Measurements from ENCODE around the gene CASZ1. TPM values are rescaled to one million over a fixed set of nuclear protein-coding genes. Genes with fewer than 3 reads are reported as not detected.

CASZ1 gene
- total RNA-seq, 2 experiments from 2014 or later = 1.7 to 2.0 TPM

DNA sequence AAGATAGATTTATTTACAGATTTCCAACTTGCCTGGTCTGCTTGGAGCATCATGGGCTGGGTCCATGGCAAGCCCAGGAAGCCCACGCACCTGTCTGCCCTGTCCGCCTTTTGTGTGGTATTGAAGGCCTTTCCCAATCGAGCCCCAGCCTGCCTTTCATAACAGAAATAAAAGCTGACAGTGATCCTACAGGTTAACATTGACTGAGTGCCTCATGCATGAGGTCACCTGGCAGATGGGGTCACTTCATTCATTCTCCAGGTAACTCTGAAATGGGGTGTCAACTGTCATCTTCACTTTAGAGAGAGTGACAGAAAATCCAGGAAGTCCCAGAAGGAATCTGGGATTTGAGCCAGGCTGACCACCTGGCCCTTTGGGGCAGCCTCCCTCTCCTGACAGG is 36.3 kb upstream of the CASZ1 start:
- Mint-ChIP-seq H3K36me3 (ENCODE audit: low read depth) (no peaks in the 10 kb centered on the region), H3K9me3 (no peaks in the 10 kb centered on the region), H3K4me3 (no peak overlapping the region), H3K27ac (no peak overlapping the region), H3K27me3 (ENCODE audit: low read depth) (peaks cover 31% of the 10 kb centered on the region), H3K4me1 (ENCODE audit: low read depth) (peaks cover 1% of the 10 kb centered on the region)
- DNase-seq = no peak
- CTCF ChIA-PET = interaction anchor here (1.1 kb wide), 1 partner anchor 9 kb away, joined by 3 read pairs; no protein-coding TSS in a partner anchor
- intact Hi-C loops (cut with micrococcal nuclease) = no loop called here

GRCh38 chr1:10830961-10831668 is 34.7 kb upstream of the CASZ1 start:
- H3K4me1 Mint-ChIP-seq (ENCODE audit: low read depth) = no peaks in the 10 kb centered on the region
- no peak for DNase-seq
- CTCF ChIA-PET = no interaction called here
- H3K36me3 Mint-ChIP-seq (ENCODE audit: low read depth) = no peaks in the 10 kb centered on the region
- no peaks in the 10 kb centered on the region for H3K9me3 Mint-ChIP-seq
- H3K4me3 Mint-ChIP-seq = no peak overlapping the region
- H3K27ac Mint-ChIP-seq = no peak overlapping the region
- intact Hi-C loops (cut with micrococcal nuclease) = no loop called here
- H3K27me3 Mint-ChIP-seq (ENCODE audit: low read depth) = peaks cover 26% of the 10 kb centered on the region

DNA sequence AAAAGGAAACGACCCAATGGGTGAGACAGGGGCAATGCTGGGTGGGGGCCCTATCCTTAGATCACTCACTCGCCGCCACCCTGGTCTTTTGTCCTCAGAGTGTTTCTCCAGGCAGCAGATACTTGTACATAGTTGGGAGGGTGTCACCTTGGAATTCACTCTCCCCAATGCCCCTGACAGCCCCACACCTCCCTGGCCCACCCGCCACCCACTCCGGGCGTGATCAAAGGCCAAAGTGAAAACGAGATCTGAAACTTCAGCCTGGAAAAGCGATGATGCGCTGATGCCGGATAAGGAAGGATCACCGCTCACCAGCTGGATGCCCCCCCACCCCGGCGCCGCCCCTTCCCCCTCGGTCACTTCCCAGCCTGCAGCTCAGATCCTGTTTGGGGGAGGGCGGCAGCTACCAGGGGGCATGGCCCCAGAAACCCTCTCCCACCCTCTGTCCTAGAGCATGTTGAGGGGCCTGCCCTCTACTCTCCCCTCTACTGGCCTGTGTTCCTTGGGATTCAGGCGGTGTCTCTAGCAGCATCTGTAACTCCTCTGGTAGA is 33.6 kb upstream of the CASZ1 start:
- Mint-ChIP-seq H3K4me1 (ENCODE audit: low read depth) (no peaks in the 10 kb centered on the region), H3K36me3 (ENCODE audit: low read depth) (no peaks in the 10 kb centered on the region), H3K27me3 (ENCODE audit: low read depth) (peaks cover 22% of the 10 kb centered on the region), H3K9me3 (no peaks in the 10 kb centered on the region), H3K27ac (no peak overlapping the region), H3K4me3 (no peak overlapping the region)
- CTCF ChIA-PET = no interaction called here
- DNase-seq = no peak
- intact Hi-C loops (cut with micrococcal nuclease) = no loop called here

DNA sequence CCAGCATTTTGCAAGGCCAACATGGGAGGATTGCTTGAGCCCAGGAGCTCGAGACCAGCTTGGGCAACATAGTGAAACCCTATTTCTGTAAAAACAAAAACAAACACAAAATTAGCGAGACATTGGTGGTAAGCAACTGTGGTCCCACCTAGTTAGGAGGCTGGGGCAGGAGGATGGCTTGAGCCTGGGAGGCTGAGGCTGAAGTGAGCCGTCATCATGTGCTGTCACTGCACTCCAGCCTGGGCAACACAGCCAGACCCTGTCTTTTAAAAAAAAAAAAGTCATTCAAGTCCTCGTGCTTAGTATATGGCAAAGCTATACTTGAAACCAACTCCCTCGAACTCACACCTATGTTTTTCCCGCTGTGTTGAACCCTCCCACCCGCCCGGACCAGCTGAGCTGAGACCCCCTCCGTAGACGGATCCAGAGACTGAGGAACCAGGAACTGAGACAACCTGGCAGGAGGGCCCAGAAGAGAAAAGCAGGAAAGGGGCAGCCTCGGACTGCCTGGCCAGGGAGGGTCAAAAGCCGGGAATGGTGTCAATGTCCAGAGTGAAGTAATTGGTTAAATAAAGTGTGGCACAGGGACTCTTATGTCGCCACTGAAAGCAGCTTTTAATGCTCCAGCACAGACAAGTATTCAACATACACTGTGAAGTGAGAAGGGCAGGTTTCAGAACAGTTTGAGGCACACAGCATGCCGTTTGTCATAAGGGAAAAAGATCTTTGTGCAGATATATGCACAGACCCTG is 32.8 kb upstream of the CASZ1 start:
- no peak overlapping the region for H3K4me3 Mint-ChIP-seq
- intact Hi-C loops (cut with micrococcal nuclease) = no loop called here
- H3K9me3 Mint-ChIP-seq = no peaks in the 10 kb centered on the region
- H3K4me1 Mint-ChIP-seq (ENCODE audit: low read depth) = no peaks in the 10 kb centered on the region
- DNase-seq = no peak
- no peaks in the 10 kb centered on the region for H3K36me3 Mint-ChIP-seq (ENCODE audit: low read depth)
- CTCF ChIA-PET = no interaction called here
- H3K27me3 Mint-ChIP-seq (ENCODE audit: low read depth) = peaks cover 16% of the 10 kb centered on the region
- H3K27ac Mint-ChIP-seq = no peak overlapping the region

DNA sequence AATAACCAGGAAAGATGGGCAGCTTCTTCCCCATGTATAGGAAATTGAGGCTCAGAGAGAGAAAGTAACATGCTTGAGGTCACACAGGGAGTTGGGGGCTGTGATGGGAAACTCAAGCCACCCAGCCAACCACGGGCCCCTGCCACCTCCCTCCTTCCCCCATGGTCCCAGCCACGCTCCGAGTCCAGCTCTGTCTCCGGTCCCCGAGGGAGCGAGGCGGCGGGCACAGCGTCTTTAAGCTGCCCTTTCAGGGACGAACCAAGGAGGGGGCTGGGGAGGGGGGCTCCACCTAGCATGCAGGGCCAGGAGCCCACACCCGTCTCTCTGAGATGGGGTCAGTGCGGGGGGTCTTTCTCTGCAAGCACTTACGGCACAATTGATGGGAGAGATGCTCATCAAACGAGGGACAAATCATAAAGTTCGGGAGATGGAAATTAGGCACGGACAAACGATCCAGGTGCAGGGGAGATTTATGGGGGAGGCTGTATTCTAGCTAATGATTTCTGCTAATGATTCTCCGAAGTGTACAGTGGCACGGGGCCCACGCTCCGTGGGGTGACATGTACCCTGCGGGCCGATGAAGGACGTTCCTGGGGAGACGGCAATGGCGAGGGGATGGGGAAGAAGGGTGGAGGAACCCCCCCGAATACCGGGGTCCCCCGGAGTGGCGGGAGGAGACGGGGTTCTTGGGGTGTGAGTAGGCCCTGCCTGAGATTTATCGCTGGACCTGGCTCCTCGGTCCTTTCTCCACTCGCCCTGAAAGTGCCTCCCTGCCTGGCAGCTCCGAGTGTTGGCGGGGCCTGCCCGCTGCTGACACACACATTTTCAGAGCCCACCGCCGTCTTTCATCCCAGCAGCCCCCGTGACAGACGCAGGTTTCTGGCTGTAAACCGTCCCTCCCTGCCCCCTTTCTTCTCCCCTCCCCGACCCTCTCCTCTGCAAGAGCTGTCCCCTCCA is 31.2 kb upstream of the CASZ1 start:
- Mint-ChIP-seq H3K27me3 (ENCODE audit: low read depth) (peaks cover 11% of the 10 kb centered on the region), H3K36me3 (ENCODE audit: low read depth) (no peaks in the 10 kb centered on the region), H3K9me3 (no peaks in the 10 kb centered on the region), H3K27ac (no peak overlapping the region), H3K4me1 (ENCODE audit: low read depth) (no peaks in the 10 kb centered on the region), H3K4me3 (no peak overlapping the region)
- no peak for DNase-seq
- intact Hi-C loops (cut with micrococcal nuclease) = no loop called here
- CTCF ChIA-PET = no interaction called here

GRCh38 chr1:10825592-10825991 is 29.1 kb upstream of the CASZ1 start:
- no peaks in the 10 kb centered on the region for H3K4me1 Mint-ChIP-seq (ENCODE audit: low read depth)
- intact Hi-C loops (cut with micrococcal nuclease) = no loop called here
- H3K9me3 Mint-ChIP-seq = no peaks in the 10 kb centered on the region
- no peak overlapping the region for H3K27ac Mint-ChIP-seq
- no peaks in the 10 kb centered on the region for H3K36me3 Mint-ChIP-seq (ENCODE audit: low read depth)
- H3K27me3 Mint-ChIP-seq (ENCODE audit: low read depth) = peaks cover 11% of the 10 kb centered on the region
- no peak for DNase-seq
- CTCF ChIA-PET = no interaction called here
- H3K4me3 Mint-ChIP-seq = no peak overlapping the region

- Mint-ChIP-seq H3K27me3 (ENCODE audit: low read depth) (peaks cover 11% of the 10 kb centered on the region), H3K36me3 (ENCODE audit: low read depth) (no peaks in the 10 kb centered on the region), H3K4me3 (no peak overlapping the region), H3K4me1 (ENCODE audit: low read depth) (no peaks in the 10 kb centered on the region), H3K27ac (no peak overlapping the region), H3K9me3 (no peaks in the 10 kb centered on the region)
- CTCF ChIA-PET = no interaction called here
- intact Hi-C loops (cut with micrococcal nuclease) = no loop called here
- no peak for DNase-seq
These were observed 28.5 kb upstream of the CASZ1 start for GRCh38 chr1:10824821-10825540.

- H3K27ac Mint-ChIP-seq = no peak overlapping the region
- no peaks in the 10 kb centered on the region for H3K36me3 Mint-ChIP-seq (ENCODE audit: low read depth)
- no peaks in the 10 kb centered on the region for H3K9me3 Mint-ChIP-seq
- H3K27me3 Mint-ChIP-seq (ENCODE audit: low read depth) = peaks cover 4% of the 10 kb centered on the region
- H3K4me3 Mint-ChIP-seq = no peak overlapping the region
- intact Hi-C loops (cut with micrococcal nuclease) = no loop called here
- no peaks in the 10 kb centered on the region for H3K4me1 Mint-ChIP-seq (ENCODE audit: low read depth)
- CTCF ChIA-PET = interaction anchor here (1.5 kb wide), 1 partner anchor 10 kb away, joined by 3 read pairs; no protein-coding TSS in a partner anchor
- DNase-seq = no peak
These were observed 26.6 kb upstream of the CASZ1 start for GRCh38 chr1:10823000-10823401.

GRCh38 chr1:10821388-10821787 is 24.9 kb upstream of the CASZ1 start:
- Mint-ChIP-seq H3K27ac (no peak overlapping the region), H3K36me3 (ENCODE audit: low read depth) (no peaks in the 10 kb centered on the region), H3K4me1 (ENCODE audit: low read depth) (no peaks in the 10 kb centered on the region), H3K27me3 (ENCODE audit: low read depth) (no peaks in the 10 kb centered on the region), H3K4me3 (no peak overlapping the region), H3K9me3 (no peaks in the 10 kb centered on the region)
- intact Hi-C loops (cut with micrococcal nuclease) = no loop called here
- no peak for DNase-seq
- CTCF ChIA-PET = no interaction called here

- CTCF ChIA-PET = no interaction called here
- Mint-ChIP-seq H3K27ac (no peak overlapping the region), H3K27me3 (ENCODE audit: low read depth) (no peaks in the 10 kb centered on the region), H3K9me3 (no peaks in the 10 kb centered on the region), H3K4me3 (no peak overlapping the region), H3K4me1 (ENCODE audit: low read depth) (no peaks in the 10 kb centered on the region), H3K36me3 (ENCODE audit: low read depth) (no peaks in the 10 kb centered on the region)
- intact Hi-C loops (cut with micrococcal nuclease) = no loop called here
- no peak for DNase-seq
These were observed 24.0 kb upstream of the CASZ1 start for GRCh38 chr1:10820422-10820821.

DNA sequence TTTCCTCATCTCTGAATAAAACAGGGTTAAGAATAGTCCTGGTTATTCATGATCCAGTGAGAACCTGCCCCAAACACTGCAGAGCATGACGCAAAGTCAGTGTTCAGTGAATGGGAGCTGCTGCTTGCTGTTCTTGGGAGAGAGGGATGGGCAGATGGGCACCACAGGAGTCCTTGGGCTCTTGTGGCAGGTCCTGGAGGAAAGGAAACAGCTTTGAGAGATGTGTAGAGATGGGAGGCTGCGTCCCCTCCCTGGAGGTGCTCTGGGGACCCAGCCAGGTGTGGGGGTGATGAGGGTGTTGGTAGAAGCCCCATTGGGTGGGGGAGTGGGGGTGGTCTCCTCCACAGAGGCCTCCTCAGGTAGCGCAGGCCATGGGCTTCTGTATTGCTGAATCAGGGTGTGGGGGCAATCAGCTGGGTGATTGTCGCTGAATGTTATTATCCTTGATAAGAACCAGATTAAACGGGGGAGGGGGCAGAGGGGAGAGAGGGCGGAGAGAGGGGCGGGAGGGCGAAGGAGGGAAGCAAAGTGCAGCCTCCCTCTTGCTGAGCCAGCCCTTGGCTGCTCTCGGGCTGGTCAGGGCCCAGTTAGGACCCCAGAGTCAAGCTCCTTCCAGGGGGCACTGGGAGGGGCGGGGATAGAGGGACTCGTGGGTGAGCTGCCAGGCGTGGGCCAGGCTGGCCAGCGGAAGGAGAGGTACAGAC is 22.9 kb upstream of the CASZ1 start:
- Mint-ChIP-seq H3K27me3 (ENCODE audit: low read depth) (no peaks in the 10 kb centered on the region), H3K9me3 (no peaks in the 10 kb centered on the region), H3K4me1 (ENCODE audit: low read depth) (no peaks in the 10 kb centered on the region), H3K4me3 (no peak overlapping the region), H3K27ac (no peak overlapping the region), H3K36me3 (ENCODE audit: low read depth) (no peaks in the 10 kb centered on the region)
- intact Hi-C loops (cut with micrococcal nuclease) = no loop called here
- CTCF ChIA-PET = no interaction called here
- DNase-seq = no peak
